GM23248 (cell line): Measurements from ENCODE around the gene PRUNE1. TPM values are rescaled to one million over a fixed set of nuclear protein-coding genes. Genes with fewer than 3 reads are reported as not detected.

ENCODE experiments used
- DNase-seq: peaks from one replicate; pipeline ENCODE4 v3.0.0-alpha.2; 2015
- H2AFZ ChIP-seq: fragments of 200-600 bp; sonication (generic); 2 replicates; pipeline ENCODE4 v1.6.1; 2016; ENCODE audit warnings: antibody characterized with exemption
- H3F3A ChIP-seq: fragments of 200-600 bp; sonication (generic); 2 replicates; pipeline ENCODE4 v1.6.1; 2016; ENCODE audit warnings: mild to moderate bottlenecking, antibody characterized with exemption, mixed run types; ENCODE audit not compliant: insufficient read depth
- H3K27ac ChIP-seq: fragments of 200-600 bp; sonication (generic); 2 replicates; pipeline ENCODE4 v1.5.1; 2016; ENCODE audit warnings: mild to moderate bottlenecking
- H3K27me3 ChIP-seq: fragments of 200-600 bp; sonication (generic); replicated peaks from 2 replicates; pipeline ENCODE4 v1.6.1; 2016; ENCODE audit warnings: mild to moderate bottlenecking; ENCODE audit not compliant: insufficient read depth
- H3K36me3 ChIP-seq: fragments of 200-600 bp; sonication (generic); 2 replicates; pipeline ENCODE4 v1.6.1; 2016; ENCODE audit warnings: low read depth, mild to moderate bottlenecking
- H3K4me1 ChIP-seq: fragments of 200-600 bp; sonication (generic); 2 replicates; pipeline ENCODE4 v1.6.1; 2016; ENCODE audit warnings: mild to moderate bottlenecking; ENCODE audit not compliant: insufficient read depth
- H3K4me2 ChIP-seq: fragments of 200-600 bp; sonication (generic); one replicate; pipeline ENCODE4 v1.6.1; 2016; ENCODE audit warnings: mild to moderate bottlenecking; ENCODE audit not compliant: unreplicated experiment
- H3K4me3 ChIP-seq: fragments of 200-600 bp; sonication (generic); 2 replicates; pipeline ENCODE4 v1.5.1; 2016; ENCODE audit warnings: mild to moderate bottlenecking
- H3K79me2 ChIP-seq: fragments of 200-600 bp; sonication (generic); 2 replicates; pipeline ENCODE4 v1.6.1; 2016; ENCODE audit warnings: mild to moderate bottlenecking; ENCODE audit not compliant: insufficient read depth
- H3K9ac ChIP-seq: fragments of 200-600 bp; sonication (generic); 2 replicates; pipeline ENCODE4 v1.6.1; 2016; ENCODE audit warnings: mild to moderate bottlenecking
- H3K9me2 ChIP-seq: fragments of 200-600 bp; sonication (generic); 2 replicates; pipeline ENCODE4 v1.6.1; 2016; ENCODE audit warnings: mixed run types, mild to moderate bottlenecking, moderate library complexity; ENCODE audit not compliant: insufficient read depth
- H3K9me3 ChIP-seq: fragments of 200-600 bp; sonication (generic); one replicate; pipeline ENCODE4 v1.6.1; 2017; ENCODE audit warnings: low read depth
- H4K20me1 ChIP-seq: fragments of 200-600 bp; sonication (generic); 2 replicates; pipeline ENCODE4 v1.6.0; 2016; ENCODE audit not compliant: insufficient read depth
- EZH2 ChIP-seq: fragments of 200-600 bp; sonication (generic); IDR thresholded peaks from 2 replicates; pipeline ENCODE4 v1.6.1; 2018; ENCODE audit warnings: antibody characterized with exemption, mild to moderate bottlenecking; ENCODE audit not compliant: insufficient read depth, poor library complexity, severe bottlenecking
- EZH2phosphoT487 ChIP-seq: fragments of 200-600 bp; sonication (generic); IDR thresholded peaks from 2 replicates; pipeline ENCODE4 v1.6.1; 2018; ENCODE audit warnings: antibody characterized with exemption, moderate library complexity, mild to moderate bottlenecking, low read depth; ENCODE audit not compliant: insufficient read depth
- WGBS, 2 experiments: methylation state at CpG; one replicate each; pipeline ENCODE4 v1.1.6; 2015 to 2017; ENCODE audit warnings: low lambda C conversion rate in 2 of 2, low coverage in 1 of 2; ENCODE audit errors: missing lambda C conversion rate in 2 of 2; 5-methylcytosine and 5-hydroxymethylcytosine counted together
- in situ Hi-C: fragments of 300-500 bp; cut with MboI; formaldehyde crosslinking; loops from 2 replicates; pipeline ENCODE4 v1.15.0; 2020
- polyA plus RNA-seq: library from polyadenylated mRNA; unstranded; fragments of >200 nt; fragmentation: Nextera tagmentation; extraction: Ambion mirVana; gene quantifications from 2 replicates; pipeline ENCODE4 v1.2.1, GENCODE V29; 2016
- total RNA-seq: library from RNA; depleted of rRNA; stranded (reverse); fragments of >200 nt; shearing (Covaris generic); gene quantifications from 2 replicates; pipeline ENCODE4 v1.2.3, GENCODE V29; 2014

Gene PRUNE1
- total and polyA plus RNA-seq, 2 experiments from 2014 or later = 9.0 to 10.5 TPM

- WGBS, 2 experiments = 73 to 76% methylated on average over 17 of the region's 17 CpGs
- no peaks in the 10 kb centered on the region for H4K20me1 ChIP-seq
Measured at GRCh38 chr1:150999051-150999674, 9.1 kb upstream of the PRUNE1 start.

DNA sequence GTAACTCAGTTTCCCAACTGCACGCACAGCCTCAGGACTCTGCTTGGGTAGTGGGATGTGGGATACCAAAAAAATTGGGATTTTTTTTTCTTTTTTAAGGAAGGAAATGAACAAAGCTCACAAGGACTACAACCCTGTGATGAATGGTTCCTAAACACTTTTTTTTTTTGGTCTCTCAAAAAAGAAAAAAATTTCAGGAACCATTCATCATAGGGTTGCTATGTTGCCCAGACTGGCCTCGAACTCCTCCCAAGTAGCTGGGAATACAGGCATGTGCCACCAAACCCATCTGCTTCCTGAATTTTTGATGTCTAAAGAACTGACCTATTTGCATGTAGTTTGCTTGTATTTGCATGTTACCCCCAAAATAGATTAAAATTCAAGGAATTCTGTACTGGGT is 8.3 kb upstream of the PRUNE1 start:
- no peaks in the 10 kb centered on the region for H3K36me3 ChIP-seq
- no peaks in the 10 kb centered on the region for H3K9me3 ChIP-seq
- no peaks in the 10 kb centered on the region for H4K20me1 ChIP-seq
- H3K4me2 ChIP-seq = no peak overlapping the region
- no peaks in the 10 kb centered on the region for H3K27me3 ChIP-seq
- H3K79me2 ChIP-seq = peaks cover 6% of the 10 kb centered on the region; the same call in 1 of the 2 replicates
- peaks cover 16% of the 10 kb centered on the region for H3K4me1 ChIP-seq
- no peak overlapping the region for H3K4me3 ChIP-seq
- no peak overlapping the region for H3K27ac ChIP-seq
- in situ Hi-C loops = no loop called here
- WGBS, 2 experiments = 90 to 97% methylated on average over 2 of the region's 2 CpGs
- no peaks in the 10 kb centered on the region for H3K9me2 ChIP-seq
- no peak overlapping the region for H3K9ac ChIP-seq
- H2AFZ ChIP-seq = no peak overlapping the region
- DNase-seq = no peak
- TF ChIP-seq EZH2 (no peak), EZH2phosphoT487 (no peak)
- no peaks in the 10 kb centered on the region for H3F3A ChIP-seq

More at GRCh38 chr1:150999051-150999674, 9.1 kb upstream of the PRUNE1 start:
- TF ChIP-seq EZH2 (no peak), EZH2phosphoT487 (no peak)
- peak; percentile 61 for DNase-seq
- no peak overlapping the region for H3K9ac ChIP-seq
- H3K4me3 ChIP-seq = no peak overlapping the region
- no peak overlapping the region for H3K4me2 ChIP-seq
- peaks cover 14% of the 10 kb centered on the region for H3K4me1 ChIP-seq
- no peaks in the 10 kb centered on the region for H3K27me3 ChIP-seq
- no peaks in the 10 kb centered on the region for H3K9me2 ChIP-seq
- no peak overlapping the region for H3K27ac ChIP-seq
- no peaks in the 10 kb centered on the region for H3K9me3 ChIP-seq
- in situ Hi-C loops = no loop called here
- no peak overlapping the region for H2AFZ ChIP-seq
- H3K79me2 ChIP-seq = 0 out of 2 replicates have a peak, but pooled peaks cover 2% of the 10 kb centered on the region
- H3K36me3 ChIP-seq = no peaks in the 10 kb centered on the region
- H3F3A ChIP-seq = no peaks in the 10 kb centered on the region

GRCh38 chr1:151000408-151000807 is 7.8 kb upstream of the PRUNE1 start:
- in situ Hi-C loops = no loop called here
- no peak overlapping the region for H3K9ac ChIP-seq
- no peaks in the 10 kb centered on the region for H3K27me3 ChIP-seq
- H3K27ac ChIP-seq = no peak overlapping the region
- H3K36me3 ChIP-seq = no peaks in the 10 kb centered on the region
- no peaks in the 10 kb centered on the region for H4K20me1 ChIP-seq
- no peak for TF ChIP-seq EZH2
- no peak for TF ChIP-seq EZH2phosphoT487
- H3K79me2 ChIP-seq = peaks cover 11% of the 10 kb centered on the region; the same call in 1 of the 2 replicates
- no peaks in the 10 kb centered on the region for H3F3A ChIP-seq
- peaks cover 20% of the 10 kb centered on the region for H3K4me1 ChIP-seq
- 79 to 82% methylated on average over 3 of the region's 3 CpGs for WGBS, 2 experiments
- no peak overlapping the region for H3K4me2 ChIP-seq
- no peak for DNase-seq
- H3K9me2 ChIP-seq = no peaks in the 10 kb centered on the region
- H2AFZ ChIP-seq = no peak overlapping the region
- H3K4me3 ChIP-seq = no peak overlapping the region
- no peaks in the 10 kb centered on the region for H3K9me3 ChIP-seq

DNA sequence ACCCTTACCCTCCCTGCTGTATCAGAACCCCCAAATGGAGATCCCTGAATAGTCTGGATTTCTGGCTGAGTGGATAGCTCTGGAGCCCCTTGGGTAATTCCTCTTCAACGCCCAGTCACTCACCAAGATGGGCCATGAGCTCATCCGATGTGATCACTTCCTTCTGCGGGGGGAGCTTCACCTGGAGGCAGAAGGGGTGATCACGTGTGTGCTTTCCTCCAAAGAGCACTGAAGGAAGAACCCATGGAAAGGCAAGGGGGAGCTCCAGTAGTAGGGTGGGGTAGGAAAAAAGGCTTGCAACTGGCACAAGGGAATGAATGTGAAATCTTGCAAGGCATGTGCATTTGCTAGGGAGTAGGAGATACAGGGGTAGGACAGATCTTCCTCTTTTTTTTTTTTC is 6.6 kb upstream of the PRUNE1 start:
- Histone ChIP-seq H3K4me1 (peaks cover 19% of the 10 kb centered on the region), H3K79me2 (peaks cover 13% of the 10 kb centered on the region; the same call in 1 of the 2 replicates), H3F3A (no peaks in the 10 kb centered on the region), H4K20me1 (no peaks in the 10 kb centered on the region), H3K9me2 (no peaks in the 10 kb centered on the region), H3K36me3 (no peaks in the 10 kb centered on the region), H3K27ac (no peak overlapping the region), H3K9me3 (no peaks in the 10 kb centered on the region), H3K9ac (no peak overlapping the region), H2AFZ (no peak overlapping the region), H3K27me3 (no peaks in the 10 kb centered on the region), H3K4me2 (no peak overlapping the region), H3K4me3 (no peak overlapping the region)
- DNase-seq = no peak
- 83 to 85% methylated on average over 4 of the region's 4 CpGs for WGBS, 2 experiments
- in situ Hi-C loops = no loop called here
- TF ChIP-seq EZH2phosphoT487 (no peak), EZH2 (no peak)

DNA sequence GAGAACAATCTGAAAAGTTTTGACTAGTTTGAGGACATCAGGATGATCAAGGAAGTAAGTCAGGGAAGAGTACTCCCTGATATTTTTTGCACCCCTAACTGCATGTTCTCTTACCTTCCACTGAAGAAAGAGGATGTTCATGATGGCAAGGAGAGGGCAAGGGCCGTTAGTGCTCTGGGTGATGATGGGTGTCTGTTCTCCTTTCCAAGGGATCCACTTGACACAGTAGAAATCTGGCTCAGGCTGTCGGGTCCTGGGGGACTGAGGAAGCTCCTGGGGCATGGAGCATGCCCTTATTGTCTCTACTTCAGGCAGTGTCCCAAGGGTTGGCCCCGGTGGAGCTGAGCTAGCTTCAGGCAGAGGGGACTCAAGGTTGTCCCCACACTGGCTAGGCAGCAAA is 6.2 kb upstream of the PRUNE1 start:
- Histone ChIP-seq H2AFZ (no peak overlapping the region), H3K4me2 (no peak overlapping the region), H3K9ac (no peak overlapping the region), H3K4me3 (no peak overlapping the region), H3K79me2 (peaks cover 13% of the 10 kb centered on the region; the same call in 1 of the 2 replicates), H4K20me1 (no peaks in the 10 kb centered on the region), H3F3A (peaks cover 4% of the 10 kb centered on the region), H3K27me3 (no peaks in the 10 kb centered on the region), H3K9me2 (no peaks in the 10 kb centered on the region), H3K27ac (no peak overlapping the region), H3K9me3 (no peaks in the 10 kb centered on the region), H3K4me1 (peaks cover 22% of the 10 kb centered on the region), H3K36me3 (no peaks in the 10 kb centered on the region)
- no peak for DNase-seq
- 80 to 90% methylated on average over 3 of the region's 3 CpGs for WGBS, 2 experiments
- in situ Hi-C loops = no loop called here
- TF ChIP-seq EZH2 = no peak
- TF ChIP-seq EZH2phosphoT487 = no peak
